Glomerular visceral epithelial cell (primary cell): ENCODE results near the gene MUC2.

Experiments used
- DNase-seq: peaks from one replicate; pipeline ENCODE4 v3.0.0-alpha.2; 2016; ENCODE audit errors: extremely low spot score

The MUC2 gene

GRCh38 chr11:1036931-1037330, 37.7 kb upstream of the MUC2 start:
- no peak for DNase-seq

GRCh38 chr11:1037506-1038055, 37.1 kb upstream of the MUC2 start:
- no peak for DNase-seq

- no peak for DNase-seq
Measured at GRCh38 chr11:1038361-1038760, 36.3 kb upstream of the MUC2 start.

- DNase-seq: no peak
Measured at GRCh38 chr11:1038921-1039320, 35.8 kb upstream of the MUC2 start.

GRCh38 chr11:1039481-1040427, 34.9 kb upstream of the MUC2 start:
- no peak for DNase-seq

GRCh38 chr11:1040428-1041148, 34.1 kb upstream of the MUC2 start:
- DNase-seq: no peak

GRCh38 chr11:1041149-1041467, 33.6 kb upstream of the MUC2 start:
- DNase-seq: no peak

- DNase-seq: no peak
Measured at GRCh38 chr11:1041471-1041870, 33.2 kb upstream of the MUC2 start.

- no peak for DNase-seq
Measured at GRCh38 chr11:1041936-1042608, 32.6 kb upstream of the MUC2 start.

- no peak for DNase-seq
Measured at GRCh38 chr11:1042626-1043562, 31.8 kb upstream of the MUC2 start.

GRCh38 chr11:1043563-1044096, 31.0 kb upstream of the MUC2 start:
- no peak for DNase-seq

GRCh38 chr11:1044160-1044559, 30.5 kb upstream of the MUC2 start:
- DNase-seq: no peak

- DNase-seq: no peak
Measured at GRCh38 chr11:1047595-1048156, 27.0 kb upstream of the MUC2 start.

- DNase-seq: no peak
Measured at GRCh38 chr11:1048375-1049070, 26.2 kb upstream of the MUC2 start.

GRCh38 chr11:1049071-1049405, 25.6 kb upstream of the MUC2 start:
- no peak for DNase-seq

GRCh38 chr11:1049431-1049891, 25.2 kb upstream of the MUC2 start:
- no peak for DNase-seq

GRCh38 chr11:1049911-1050580, 24.6 kb upstream of the MUC2 start:
- no peak for DNase-seq

- DNase-seq: peak; percentile 78
Measured at GRCh38 chr11:1050581-1051355, 23.9 kb upstream of the MUC2 start.
